Stimulated activated CD4-positive, alpha-beta T cell treated with anti-CD3 and anti-CD28 coated beads, Interleukin-1b, Interleukin-23, amount 100 ng/mL, for 48 hours (primary cell): ENCODE measurements around the gene PYGB.
"Not testable (repeated sequence)": the region's sequence is repeated elsewhere in the genome, so short reads cannot be mapped to it uniquely, and the experiment has no call there.

Experiments
- DNase-seq: peaks from one replicate; pipeline ENCODE4 v3.0.0-alpha.2; 2020

The PYGB gene

GRCh38 chr20:25316506-25317190 lies 68.8 kb downstream of the PYGB start:
- DNase-seq = no peak

GRCh38 chr20:25317351-25318075 lies 69.6 kb downstream of the PYGB start:
- no peak for DNase-seq

GRCh38 chr20:25318471-25319240 lies 70.8 kb downstream of the PYGB start:
- no peak for DNase-seq

- DNase-seq = no peak
Observed at GRCh38 chr20:25319241-25320034, 71.6 kb downstream of the PYGB start.

- no peak for DNase-seq
Observed at GRCh38 chr20:25320035-25320800, 72.3 kb downstream of the PYGB start.

- DNase-seq = no peak
Observed at GRCh38 chr20:25321262-25321831, 73.5 kb downstream of the PYGB start.

GRCh38 chr20:25321991-25322390 lies 74.1 kb downstream of the PYGB start:
- DNase-seq = no peak

- no peak for DNase-seq
Observed at GRCh38 chr20:25323496-25324246, 75.8 kb downstream of the PYGB start.

GRCh38 chr20:25324412-25324811 lies 76.5 kb downstream of the PYGB start:
- DNase-seq = no peak

- no peak for DNase-seq
Observed at GRCh38 chr20:25325073-25325472, 77.2 kb downstream of the PYGB start.

- DNase-seq = no peak
Observed at GRCh38 chr20:25325997-25326396, 78.1 kb downstream of the PYGB start.

GRCh38 chr20:25327521-25328235 lies 79.8 kb downstream of the PYGB start:
- DNase-seq = no peak

GRCh38 chr20:25328954-25329498 lies 81.1 kb downstream of the PYGB start:
- DNase-seq = no peak

- not testable (repeated sequence) for DNase-seq
Observed at GRCh38 chr20:25334972-25335371, 87.1 kb downstream of the PYGB start.

- no peak for DNase-seq
Observed at GRCh38 chr20:25336561-25337422, 88.9 kb downstream of the PYGB start.

- no peak for DNase-seq
Observed at GRCh38 chr20:25338112-25339023, 90.5 kb downstream of the PYGB start.

GRCh38 chr20:25339608-25340007 lies 91.7 kb downstream of the PYGB start:
- no peak for DNase-seq

GRCh38 chr20:25340380-25340779 lies 92.5 kb downstream of the PYGB start:
- no peak for DNase-seq
